CD1c-positive myeloid dendritic cell (primary cell): ENCODE data around the gene ABCB6.

ENCODE experiments used
- DNase-seq: peaks from one replicate; pipeline ENCODE4 v3.0.0-alpha.2; 2016; ENCODE audit errors: extremely low spot score

Gene ABCB6

GRCh38 chr2:219168932-219169331 is 49.8 kb downstream of the ABCB6 start:
- no peak for DNase-seq

GRCh38 chr2:219168526-219168925 is 50.2 kb downstream of the ABCB6 start:
- peak; percentile 19 for DNase-seq

- DNase-seq: no peak
Measured at GRCh38 chr2:219167997-219168396, 50.8 kb downstream of the ABCB6 start.

GRCh38 chr2:219165058-219165911 is 53.5 kb downstream of the ABCB6 start:
- no peak for DNase-seq

- no peak for DNase-seq
Measured at GRCh38 chr2:219163156-219163555, 55.6 kb downstream of the ABCB6 start.

- DNase-seq: no peak
Measured at GRCh38 chr2:219161097-219161496, 57.7 kb downstream of the ABCB6 start.

GRCh38 chr2:219160186-219161017 is 58.4 kb downstream of the ABCB6 start, which contains the start of gene NHEJ1:
Gene NHEJ1, minus strand, starts transcription at chr2:219160815. Its CDS starts 2,453 bp downstream, at chr2:219158362.
- peak; percentile 94 for DNase-seq
